Ovary (tissue), 9 donors: Measurements from ENCODE around the gene TBC1D16. TPM values are rescaled to one million over a fixed set of nuclear protein-coding genes. Genes with fewer than 3 reads are reported as not detected.

ENCODE experiments used
- DNase-seq, 5 donors: peaks; one replicate each; pipeline ENCODE4 v3.0.0-alpha.2; 2019 to 2020
- H3K27ac ChIP-seq, 2 donors: fragments of 200-600 bp; one replicate each; pipeline versions ENCODE4 v1.5.1 to v1.8.0; 2019 to 2022
- H3K27me3 ChIP-seq: fragments of 200-600 bp; one replicate; pipeline ENCODE4 v1.8.0; 2022
- H3K36me3 ChIP-seq: fragments of 200-600 bp; sonication (generic); one replicate; pipeline ENCODE4 v1.5.1; 2019
- H3K4me1 ChIP-seq: one replicate; pipeline ENCODE4 v1.8.1; 2013; ENCODE audit warnings: mild to moderate bottlenecking, moderate library complexity; ENCODE audit not compliant: insufficient read depth
- H3K4me3 ChIP-seq: fragments of 200-600 bp; sonication (generic); one replicate; pipeline ENCODE4 v1.5.1; 2017
- H3K9me3 ChIP-seq, 2 donors: fragments of 200-600 bp in 1 of 2; sonication (generic) in 1 of 2; one replicate each; pipeline versions ENCODE4 v1.5.1 to v1.8.1; 2013 to 2019; ENCODE audit warnings: mild to moderate bottlenecking in 1 of 2, moderate library complexity in 1 of 2
- EP300 ChIP-seq: sonication (generic); formaldehyde crosslinking; IDR thresholded peaks from one replicate; pipeline ENCODE4 v1.6.1; 2017; ENCODE audit warnings: antibody characterized with exemption
- POLR2A ChIP-seq: fragments of 450-650 bp; IDR thresholded peaks from one replicate; pipeline ENCODE4 v1.6.1; 2017; ENCODE audit warnings: antibody characterized with exemption, mild to moderate bottlenecking, moderate library complexity
- WGBS, 3 donors: extraction: QIAGEN DNeasy Blood & Tissue Kit in 1 of 3; methylation state at CpG; one replicate each; pipeline versions ENCODE4 v1.1.5 to v1.1.7; 2013 to 2017; 5-methylcytosine and 5-hydroxymethylcytosine counted together
- intact Hi-C, 4 donors: fragments of 100-400 bp; cut with DNase I; formaldehyde crosslinking; loops; one replicate each; pipeline versions ENCODE4 v1.11.0 to v1.15.1; 2022 to 2023
- polyA plus RNA-seq, 2 donors: library from polyadenylated mRNA; stranded (reverse); fragments of 200-250 nt in 1 of 2; fragments of 350-450 nt in 1 of 2; fragmentation: Illumina TruSeq in 1 of 2; extraction: RNeasy Lipid Tissue Mini Kit (QIAGEN cat#74804) in 1 of 2; gene quantifications; one replicate each; pipeline ENCODE4 v1.2.3, GENCODE V29; 2013 to 2014
- total RNA-seq, 7 donors: library from RNA; depleted of rRNA in 2 of 7; stranded (reverse); fragments of >200 nt in 2 of 7; fragmentation: NEBNext Ultra II Directional in 3 of 7; extraction: Animal tissue kit (Norgen Biotek cat#: 25700) in 3 of 7; gene quantifications; one replicate each; pipeline versions ENCODE4 v1.1.0 to v1.2.4, GENCODE V29; 2016 to 2023
- TF ChIP-seq, protein P1 (sequence below), 3 donors: fragments of 450-650 bp in 2 of 3; fragments of 200-600 bp in 1 of 3; IDR thresholded peaks; one replicate each; pipeline versions ENCODE4 v1.5.1 to v1.8.0; 2016 to 2022; ENCODE audit warnings: antibody characterized with exemption in 3 of 3, mild to moderate bottlenecking in 1 of 3
- donor health status: DM: no; HTN: no; CAD: no; lungs with moderate emphysema.
- donor health status: DM: no; HTN: no; CAD: no.
- donor health status: Bipolar disorder and iron deficiency.
- donor health status: DM: yes; HTN: yes; CAD: no.
- donor health status: DM: no; HTN: no; CAD: no.
- donor health status: DM: yes; HTN: yes; CAD: no.

TBC1D16 gene
- total and polyA plus RNA-seq, 9 donors = 9.3 to 40.5 (median 27.1) TPM

DNA sequence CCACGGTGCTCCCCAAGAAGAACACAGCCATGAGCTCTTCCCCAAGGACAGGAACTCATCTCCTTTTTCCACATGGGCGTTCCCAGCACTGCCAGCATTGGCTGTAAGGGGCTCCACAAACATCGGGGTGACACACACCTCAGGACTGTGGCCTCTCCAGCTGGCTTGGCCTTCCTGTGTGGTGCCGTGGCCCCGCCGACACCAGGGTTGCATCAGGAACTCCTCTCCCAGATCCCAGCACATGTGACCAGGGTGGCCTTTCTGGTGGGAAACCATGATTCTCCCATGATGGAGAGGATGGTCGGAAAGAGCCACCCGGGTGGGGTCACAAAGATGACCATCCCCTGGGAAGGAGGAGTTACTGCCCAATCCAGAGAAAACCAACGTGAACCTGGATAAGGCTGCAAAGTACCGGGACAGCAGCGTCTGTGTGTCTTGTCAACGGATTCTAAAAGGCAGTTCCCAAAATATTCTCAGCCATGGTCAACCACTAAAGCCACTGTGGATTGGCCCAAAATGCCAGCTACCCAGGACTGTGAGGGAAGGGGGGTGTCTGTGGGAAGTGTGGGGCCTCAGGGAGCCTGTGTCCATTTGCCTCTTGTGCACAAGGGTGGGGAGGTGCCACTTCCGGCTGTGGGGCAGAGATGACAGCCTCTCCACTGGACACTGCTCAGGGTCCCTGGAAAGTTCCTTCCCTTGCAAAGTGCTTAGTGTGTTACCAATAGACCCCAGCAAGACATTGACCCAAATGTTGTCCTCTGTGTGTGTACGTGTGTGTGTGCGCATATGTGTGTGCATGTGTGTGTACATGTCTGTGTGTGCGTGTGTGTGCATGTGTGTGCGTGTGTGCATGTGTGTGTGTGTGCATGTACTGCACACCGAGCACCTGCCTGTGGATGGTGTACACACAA, 118.4 kb downstream of the TBC1D16 start:
- 82 to 89% (median 86%) methylated on average over 17 to 18 of the region's 18 CpGs for WGBS, 3 donors
- Histone ChIP-seq H3K4me3 (no peak overlapping the region), H3K27me3 (no peaks in the 10 kb centered on the region), H3K27ac (no peak overlapping the region), H3K9me3 (no peaks in the 10 kb centered on the region), H3K4me1 (peaks cover 2% of the 10 kb centered on the region), H3K36me3 (no peaks in the 10 kb centered on the region)
- no peak for TF ChIP-seq POLR2A
- no peak for TF ChIP-seq EP300
- TF ChIP-seq, protein P1, sequence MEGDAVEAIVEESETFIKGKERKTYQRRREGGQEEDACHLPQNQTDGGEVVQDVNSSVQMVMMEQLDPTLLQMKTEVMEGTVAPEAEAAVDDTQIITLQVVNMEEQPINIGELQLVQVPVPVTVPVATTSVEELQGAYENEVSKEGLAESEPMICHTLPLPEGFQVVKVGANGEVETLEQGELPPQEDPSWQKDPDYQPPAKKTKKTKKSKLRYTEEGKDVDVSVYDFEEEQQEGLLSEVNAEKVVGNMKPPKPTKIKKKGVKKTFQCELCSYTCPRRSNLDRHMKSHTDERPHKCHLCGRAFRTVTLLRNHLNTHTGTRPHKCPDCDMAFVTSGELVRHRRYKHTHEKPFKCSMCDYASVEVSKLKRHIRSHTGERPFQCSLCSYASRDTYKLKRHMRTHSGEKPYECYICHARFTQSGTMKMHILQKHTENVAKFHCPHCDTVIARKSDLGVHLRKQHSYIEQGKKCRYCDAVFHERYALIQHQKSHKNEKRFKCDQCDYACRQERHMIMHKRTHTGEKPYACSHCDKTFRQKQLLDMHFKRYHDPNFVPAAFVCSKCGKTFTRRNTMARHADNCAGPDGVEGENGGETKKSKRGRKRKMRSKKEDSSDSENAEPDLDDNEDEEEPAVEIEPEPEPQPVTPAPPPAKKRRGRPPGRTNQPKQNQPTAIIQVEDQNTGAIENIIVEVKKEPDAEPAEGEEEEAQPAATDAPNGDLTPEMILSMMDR (IDR thresholded peaks at IDR 0.05) = no peak
- peak in 1 of 5 donors; percentile 21 for DNase-seq
- intact Hi-C loops = loop anchor here in 2 of 4 donors (10.0 kb wide), 3 partner anchors 52 to 172 kb away; no protein-coding TSS in a partner anchor

DNA sequence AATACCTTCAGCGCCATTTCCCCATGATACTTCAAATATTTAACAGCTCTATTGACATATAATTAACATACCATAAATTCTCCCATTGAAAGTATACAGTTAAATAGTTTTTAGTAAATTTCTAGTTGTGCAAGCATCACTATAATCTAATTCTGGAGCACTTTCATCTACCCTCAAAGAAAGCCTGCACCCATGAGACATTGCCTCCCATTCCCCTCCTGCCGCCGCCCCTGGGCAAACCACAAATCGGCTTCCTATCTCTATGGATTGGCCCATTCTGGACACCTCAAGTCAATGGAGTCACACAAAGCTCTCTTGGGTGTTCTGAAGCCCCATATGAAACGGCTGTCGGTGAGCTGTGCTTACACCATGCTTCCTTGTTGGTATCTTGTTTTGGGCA, 119.2 kb downstream of the TBC1D16 start:
- no peaks in the 10 kb centered on the region for H3K9me3 ChIP-seq
- H3K4me1 ChIP-seq = peaks cover 2% of the 10 kb centered on the region
- TF ChIP-seq, protein P1 (IDR thresholded peaks at IDR 0.05) = no peak
- TF ChIP-seq POLR2A (no peak), EP300 (no peak)
- no peaks in the 10 kb centered on the region for H3K36me3 ChIP-seq
- intact Hi-C loops = loop anchor here in 2 of 4 donors (10.0 kb wide), 3 partner anchors 52 to 172 kb away; no protein-coding TSS in a partner anchor
- no peak overlapping the region for H3K4me3 ChIP-seq
- no peak overlapping the region for H3K27ac ChIP-seq
- H3K27me3 ChIP-seq = no peaks in the 10 kb centered on the region
- 86 to 91% (median 90%) methylated on average over 6 of the region's 6 CpGs for WGBS, 3 donors
- peak in 1 of 5 donors; percentile 21 for DNase-seq

DNA sequence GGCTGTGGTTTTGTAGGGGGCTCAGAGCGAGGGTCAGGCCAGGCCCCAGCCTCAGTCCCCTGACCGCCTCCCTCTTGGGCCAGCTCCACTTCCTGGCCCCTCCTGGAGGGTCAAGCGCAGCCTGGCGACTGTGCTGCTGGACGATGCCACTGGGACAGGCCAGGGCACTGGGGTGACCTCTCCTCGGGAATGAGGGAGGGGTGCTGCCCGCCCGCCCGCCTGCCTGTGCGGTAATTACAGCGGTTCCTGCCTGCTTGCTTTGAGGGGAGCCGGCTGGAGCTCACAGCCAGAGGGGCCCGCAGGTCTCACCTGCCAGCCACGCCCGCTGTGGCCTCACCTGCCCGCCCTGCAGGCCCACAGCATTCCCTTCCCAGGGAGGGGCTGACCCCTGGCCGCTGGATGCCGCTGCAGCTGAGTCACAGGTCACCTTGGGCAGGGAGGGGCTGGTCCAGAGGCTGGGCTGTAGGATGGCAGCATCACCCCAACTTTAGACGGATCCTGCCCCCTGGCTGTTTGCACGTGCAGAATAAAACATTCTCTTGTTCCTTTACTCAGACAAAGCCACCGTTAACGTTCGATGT, 119.7 kb downstream of the TBC1D16 start:
- 37 to 41% (median 40%) methylated on average over 17 to 23 of the region's 23 CpGs for WGBS, 3 donors

More for the DNA sequence above, 119.7 kb downstream of the TBC1D16 start:
- peak in 1 of 5 donors; percentile 51 for DNase-seq
- H3K36me3 ChIP-seq = no peaks in the 10 kb centered on the region
- peaks cover 2% of the 10 kb centered on the region for H3K4me1 ChIP-seq
- intact Hi-C loops = loop anchor here in 2 of 4 donors (10.0 kb wide), 3 partner anchors 51 to 171 kb away; no protein-coding TSS in a partner anchor
- no peaks in the 10 kb centered on the region for H3K9me3 ChIP-seq
- H3K4me3 ChIP-seq = no peak overlapping the region
- TF ChIP-seq POLR2A (no peak), EP300 (no peak)
- TF ChIP-seq, protein P1 (IDR thresholded peaks at IDR 0.05) = peak in 1 of 3 donors; percentile 24
- H3K27ac ChIP-seq = no peak overlapping the region
- no peaks in the 10 kb centered on the region for H3K27me3 ChIP-seq
